ENCODE data around the gene FTH1. TPM values are rescaled to one million over a fixed set of nuclear protein-coding genes. Genes with fewer than 3 reads are reported as not detected.

Gene FTH1
- total RNA-seq, 1 donor from 2014 or later = 4,616 TPM

- DNase-seq = no peak
- Histone ChIP-seq H3K4me1 (peaks cover 19% of the 10 kb centered on the region), H3K27ac (no peak overlapping the region), H3K36me3 (no peaks in the 10 kb centered on the region), H3K4me3 (no peak overlapping the region), H3K27me3 (ENCODE audit: low read depth) (no peaks in the 10 kb centered on the region), H3K9me3 (no peaks in the 10 kb centered on the region)
- TF ChIP-seq CTCF (IDR thresholded peaks at IDR 0.05) = no peak
- ATAC-seq = no peak
- intact Hi-C loops (cut with DNase I) = no loop called here
These were observed 22.2 kb downstream of the FTH1 start for GRCh38 chr11:61945191-61945590.

- no peak for TF ChIP-seq CTCF (IDR thresholded peaks at IDR 0.05)
- no peak overlapping the region for H3K4me3 ChIP-seq
- no peak for DNase-seq
These were observed 27.0 kb downstream of the FTH1 start for GRCh38 chr11:61940466-61940865.

GRCh38 chr11:61935861-61936260 is 31.6 kb downstream of the FTH1 start:
- Histone ChIP-seq H3K4me3 (no peak overlapping the region), H3K9me3 (no peaks in the 10 kb centered on the region), H3K27me3 (ENCODE audit: low read depth) (no peaks in the 10 kb centered on the region), H3K27ac (no peak overlapping the region), H3K4me1 (no peaks in the 10 kb centered on the region), H3K36me3 (no peaks in the 10 kb centered on the region)
- intact Hi-C loops (cut with DNase I) = no loop called here
- no peak for TF ChIP-seq CTCF (IDR thresholded peaks at IDR 0.05)
- no peak for ATAC-seq
- DNase-seq = no peak

More at GRCh38 chr11:61940466-61940865, 27.0 kb downstream of the FTH1 start:
- H3K9me3 ChIP-seq = no peaks in the 10 kb centered on the region
- H3K36me3 ChIP-seq = no peaks in the 10 kb centered on the region
- no peak for ATAC-seq
- H3K27ac ChIP-seq = no peak overlapping the region
- intact Hi-C loops (cut with DNase I) = no loop called here
- no peaks in the 10 kb centered on the region for H3K4me1 ChIP-seq
- no peaks in the 10 kb centered on the region for H3K27me3 ChIP-seq (ENCODE audit: low read depth)

GRCh38 chr11:61930933-61931332 is 36.5 kb downstream of the FTH1 start:
- no peaks in the 10 kb centered on the region for H3K9me3 ChIP-seq
- ATAC-seq (no peak), DNase-seq (no peak)
- H3K27me3 ChIP-seq (ENCODE audit: low read depth) = no peaks in the 10 kb centered on the region
- no peak overlapping the region for H3K4me3 ChIP-seq
- H3K36me3 ChIP-seq = no peaks in the 10 kb centered on the region
- no peaks in the 10 kb centered on the region for H3K4me1 ChIP-seq
- no peak overlapping the region for H3K27ac ChIP-seq
- intact Hi-C loops (cut with DNase I) = no loop called here
- no peak for TF ChIP-seq CTCF (IDR thresholded peaks at IDR 0.05)

- TF ChIP-seq CTCF (IDR thresholded peaks at IDR 0.05) = no peak
- H3K4me1 ChIP-seq = peaks cover 8% of the 10 kb centered on the region
- ATAC-seq = no peak
- intact Hi-C loops (cut with DNase I) = no loop called here
- H3K27ac ChIP-seq = no peak overlapping the region
- H3K36me3 ChIP-seq = no peaks in the 10 kb centered on the region
- no peaks in the 10 kb centered on the region for H3K27me3 ChIP-seq (ENCODE audit: low read depth)
- no peak overlapping the region for H3K4me3 ChIP-seq
- H3K9me3 ChIP-seq = no peaks in the 10 kb centered on the region
- DNase-seq = no peak
These were observed 38.8 kb downstream of the FTH1 start for GRCh38 chr11:61928606-61929005.

- no peak for TF ChIP-seq CTCF (IDR thresholded peaks at IDR 0.05)
- Histone ChIP-seq H3K27ac (no peak overlapping the region), H3K36me3 (no peaks in the 10 kb centered on the region), H3K9me3 (no peaks in the 10 kb centered on the region), H3K4me1 (peaks cover 19% of the 10 kb centered on the region), H3K27me3 (ENCODE audit: low read depth) (no peaks in the 10 kb centered on the region), H3K4me3 (no peak overlapping the region)
- intact Hi-C loops (cut with DNase I) = no loop called here
- ATAC-seq = no peak
- DNase-seq = no peak
These were observed 39.9 kb downstream of the FTH1 start for GRCh38 chr11:61927501-61927900.

Measured in lower lobe of right lung (tissue), 2 donors.